ENCODE results near the gene LARP1. TPM values are rescaled to one million over a fixed set of nuclear protein-coding genes. Genes with fewer than 3 reads are reported as not detected.

Gene LARP1
- total RNA-seq (100 to 1,000 TPM; 119 to 130 (median 124) TPM), polyA plus RNA-seq (43.9 TPM)
- long read RNA-seq, donor 1, partial matches to known transcripts = 48 of 160 reads
- long read RNA-seq, donor 1, other reads (novel, unspliced or antisense) = 106 of 160 reads
- long read RNA-seq, donor 2, partial matches to known transcripts = 3 of 33 reads
- long read RNA-seq, donor 2, other reads (novel, unspliced or antisense) = 30 of 33 reads
- long read RNA-seq, donor 3, partial matches to known transcripts = 30 of 165 reads
- long read RNA-seq, donor 3, other reads (novel, unspliced or antisense) = 135 of 165 reads
- long read RNA-seq, donor 4, partial matches to known transcripts = 6 of 55 reads
- long read RNA-seq, donor 4, other reads (novel, unspliced or antisense) = 49 of 55 reads

GRCh38 chr5:154755361-154756008, at the start of gene LARP1:
TSS of gene LARP1 (plus strand) at chr5:154755377. CDS start at chr5:154755758, 381 bp downstream.
- ATAC-seq (peak; percentile 8 to 18), DNase-seq (peak in 2 of 3 donors; percentile 56 to 81)
- peak within 1 kb of the TSS; percentile 83 for H3K4me3 ChIP-seq (ENCODE audit: low read length)
- H3K4me1 ChIP-seq (ENCODE audit: control insufficient read depth, insufficient read depth, low read length) = peaks cover 2% of the 10 kb centered on the region
- WGBS = under 1% methylated on average over 75 of the region's 75 CpGs
- H3K9me3 ChIP-seq (ENCODE audit: control insufficient read depth, low read length) = no peaks in the 10 kb centered on the region
- H3K27me3 ChIP-seq (ENCODE audit: control insufficient read depth, insufficient read depth) = no peaks in the 10 kb centered on the region
- peak within 1 kb of the TSS; percentile 99 for H3K27ac ChIP-seq (ENCODE audit: low read length)
- intact Hi-C loops (cut with DNase I) = loop anchor here in 2 of 4 donors (5.0 to 10.0 kb wide), 4 partner anchors 59 to 103 kb away; partner anchors contain the start of gene CNOT8 (in 1 of the 2)

GRCh38 chr5:154706416-154706815, 48.8 kb upstream of the LARP1 start:
- H3K27me3 ChIP-seq (ENCODE audit: control insufficient read depth, insufficient read depth) = no peaks in the 10 kb centered on the region
- 95% methylated on average over 1 of the region's 1 CpG for WGBS
- H3K4me3 ChIP-seq (ENCODE audit: low read length) = no peak overlapping the region
- ATAC-seq (no peak), DNase-seq (no peak)
- intact Hi-C loops (cut with DNase I) = no loop called here
- no peak overlapping the region for H3K27ac ChIP-seq (ENCODE audit: low read length)
- H3K9me3 ChIP-seq (ENCODE audit: control insufficient read depth, low read length) = no peaks in the 10 kb centered on the region
- no peaks in the 10 kb centered on the region for H3K4me1 ChIP-seq (ENCODE audit: control insufficient read depth, insufficient read depth, low read length)

GRCh38 chr5:154707641-154708040, 47.5 kb upstream of the LARP1 start:
- intact Hi-C loops (cut with DNase I) = no loop called here
- no peak overlapping the region for H3K4me3 ChIP-seq (ENCODE audit: low read length)

GRCh38 chr5:154708207-154708606, 47.0 kb upstream of the LARP1 start:
- H3K4me1 ChIP-seq (ENCODE audit: control insufficient read depth, insufficient read depth, low read length) = no peaks in the 10 kb centered on the region
- no peak overlapping the region for H3K4me3 ChIP-seq (ENCODE audit: low read length)
- WGBS = 66% methylated on average over 6 of the region's 6 CpGs
- ATAC-seq (no peak), DNase-seq (no peak)
- H3K27me3 ChIP-seq (ENCODE audit: control insufficient read depth, insufficient read depth) = no peaks in the 10 kb centered on the region
- no peak overlapping the region for H3K27ac ChIP-seq (ENCODE audit: low read length)
- H3K9me3 ChIP-seq (ENCODE audit: control insufficient read depth, low read length) = no peaks in the 10 kb centered on the region
- intact Hi-C loops (cut with DNase I) = no loop called here

More at GRCh38 chr5:154707641-154708040, 47.5 kb upstream of the LARP1 start:
- Histone ChIP-seq H3K27me3 (ENCODE audit: control insufficient read depth, insufficient read depth) (no peaks in the 10 kb centered on the region), H3K9me3 (ENCODE audit: control insufficient read depth, low read length) (no peaks in the 10 kb centered on the region), H3K27ac (ENCODE audit: low read length) (no peak overlapping the region), H3K4me1 (ENCODE audit: control insufficient read depth, insufficient read depth, low read length) (no peaks in the 10 kb centered on the region)
- ATAC-seq (no peak), DNase-seq (no peak)
- WGBS = 71% methylated on average over 5 of the region's 5 CpGs

- Histone ChIP-seq H3K27ac (ENCODE audit: low read length) (no peak overlapping the region), H3K27me3 (ENCODE audit: control insufficient read depth, insufficient read depth) (no peaks in the 10 kb centered on the region), H3K9me3 (ENCODE audit: control insufficient read depth, low read length) (no peaks in the 10 kb centered on the region), H3K4me3 (ENCODE audit: low read length) (no peak overlapping the region), H3K4me1 (ENCODE audit: control insufficient read depth, insufficient read depth, low read length) (no peaks in the 10 kb centered on the region)
- DNase-seq (no peak), ATAC-seq (no peak)
- intact Hi-C loops (cut with DNase I) = no loop called here
- 84% methylated on average over 5 of the region's 5 CpGs for WGBS
Measured at GRCh38 chr5:154708846-154709245, 46.3 kb upstream of the LARP1 start.

- H3K9me3 ChIP-seq (ENCODE audit: control insufficient read depth, low read length) = no peaks in the 10 kb centered on the region
- H3K4me3 ChIP-seq (ENCODE audit: low read length) = no peak overlapping the region
- no peaks in the 10 kb centered on the region for H3K4me1 ChIP-seq (ENCODE audit: control insufficient read depth, insufficient read depth, low read length)
- ATAC-seq (no peak), DNase-seq (no peak)
- WGBS = 88% methylated on average over 15 of the region's 15 CpGs
- no peaks in the 10 kb centered on the region for H3K27me3 ChIP-seq (ENCODE audit: control insufficient read depth, insufficient read depth)
- H3K27ac ChIP-seq (ENCODE audit: low read length) = no peak overlapping the region
- intact Hi-C loops (cut with DNase I) = no loop called here
Measured at GRCh38 chr5:154709368-154710305, 45.5 kb upstream of the LARP1 start.

- Histone ChIP-seq H3K27me3 (ENCODE audit: control insufficient read depth, insufficient read depth) (no peaks in the 10 kb centered on the region), H3K4me1 (ENCODE audit: control insufficient read depth, insufficient read depth, low read length) (no peaks in the 10 kb centered on the region), H3K9me3 (ENCODE audit: control insufficient read depth, low read length) (no peaks in the 10 kb centered on the region), H3K27ac (ENCODE audit: low read length) (no peak overlapping the region), H3K4me3 (ENCODE audit: low read length) (no peak overlapping the region)
- ATAC-seq = peak; percentile 27 to 45
- 76% methylated on average over 13 of the region's 13 CpGs for WGBS
- intact Hi-C loops (cut with DNase I) = no loop called here
- DNase-seq = no peak
Measured at GRCh38 chr5:154712518-154713437, 42.4 kb upstream of the LARP1 start.

- intact Hi-C loops (cut with DNase I) = no loop called here
- Histone ChIP-seq H3K27me3 (ENCODE audit: control insufficient read depth, insufficient read depth) (no peaks in the 10 kb centered on the region), H3K4me1 (ENCODE audit: control insufficient read depth, insufficient read depth, low read length) (no peaks in the 10 kb centered on the region), H3K4me3 (ENCODE audit: low read length) (no peak overlapping the region), H3K9me3 (ENCODE audit: control insufficient read depth, low read length) (no peaks in the 10 kb centered on the region), H3K27ac (ENCODE audit: low read length) (no peak overlapping the region)
- WGBS = 78% methylated on average over 2 of the region's 2 CpGs
- ATAC-seq = peak; percentile 31 to 42
- DNase-seq = no peak
Measured at GRCh38 chr5:154713615-154714125, 41.5 kb upstream of the LARP1 start.

- ATAC-seq (peak; percentile 44 to 49), DNase-seq (no peak)
- 69% methylated on average over 10 of the region's 10 CpGs for WGBS
- Histone ChIP-seq H3K9me3 (ENCODE audit: control insufficient read depth, low read length) (no peaks in the 10 kb centered on the region), H3K4me1 (ENCODE audit: control insufficient read depth, insufficient read depth, low read length) (no peaks in the 10 kb centered on the region), H3K4me3 (ENCODE audit: low read length) (no peak overlapping the region), H3K27ac (ENCODE audit: low read length) (no peak overlapping the region), H3K27me3 (ENCODE audit: control insufficient read depth, insufficient read depth) (no peaks in the 10 kb centered on the region)
- intact Hi-C loops (cut with DNase I) = no loop called here
Measured at GRCh38 chr5:154714266-154714986, 40.8 kb upstream of the LARP1 start.

All from right cardiac atrium (tissue), 5 donors.